Vagina (tissue), 2 donors: Measurements from ENCODE around the gene SIGLEC9. TPM values are rescaled to one million over a fixed set of nuclear protein-coding genes. Genes with fewer than 3 reads are reported as not detected.

Experiments
- DNase-seq, 2 donors: peaks; one replicate each; pipeline ENCODE4 v3.0.0-alpha.2; 2017; ENCODE audit errors: extremely low spot score in 2 of 2
- H3K27ac ChIP-seq: fragments of 200-600 bp; sonication (generic); one replicate; pipeline ENCODE4 v1.5.1; 2019
- H3K27me3 ChIP-seq: fragments of 200-600 bp; sonication (generic); one replicate; pipeline ENCODE4 v1.5.1; 2019
- H3K36me3 ChIP-seq, 2 donors: fragments of 200-600 bp; sonication (generic); one replicate each; pipeline ENCODE4 v1.5.1; 2017 to 2019
- H3K4me1 ChIP-seq: fragments of 200-600 bp; sonication (generic); one replicate; pipeline ENCODE4 v1.5.1; 2019
- H3K4me3 ChIP-seq, 2 donors: fragments of 200-600 bp; sonication (generic); 1 replicate in 1 of 2; 2 replicates in 1 of 2; pipeline ENCODE4 v1.5.1; 2016 to 2019
- H3K9me3 ChIP-seq: fragments of 200-600 bp; sonication (generic); one replicate; pipeline ENCODE4 v1.5.1; 2019
- POLR2A ChIP-seq, 2 donors: fragments of 450-650 bp; IDR thresholded peaks; one replicate each; pipeline ENCODE4 v1.6.1; 2017; ENCODE audit warnings: antibody characterized with exemption in 2 of 2, mild to moderate bottlenecking in 2 of 2, moderate library complexity in 2 of 2
- POLR2AphosphoS5 ChIP-seq, 2 donors: sonication (generic); formaldehyde crosslinking; IDR thresholded peaks; one replicate each; pipeline ENCODE4 v1.9.0; 2017; ENCODE audit warnings: antibody characterized with exemption in 2 of 2, mild to moderate bottlenecking in 2 of 2, low read depth in 1 of 2; ENCODE audit not compliant: insufficient read depth in 1 of 2
- intact Hi-C: fragments of 100-400 bp; cut with DNase I; formaldehyde crosslinking; loops from one replicate; pipeline ENCODE4 v1.15.1; 2023
- total RNA-seq: library from RNA; depleted of rRNA; stranded (reverse); fragments of >200 nt; gene quantifications from one replicate; pipeline ENCODE4 v1.2.3, GENCODE V29; 2016
- TF ChIP-seq, protein P1 (sequence below), 3 experiments: fragments of 450-650 bp in 2 of 3; fragments of 200-600 bp in 1 of 3; sonication (generic) in 1 of 3; IDR thresholded peaks; one replicate each; pipeline ENCODE4 v1.5.1; 2017 to 2019; ENCODE audit warnings: antibody characterized with exemption in 3 of 3, mild to moderate bottlenecking in 2 of 3, moderate library complexity in 2 of 3

Gene SIGLEC9
- total RNA-seq, 1 donor from 2014 or later = 5.9 TPM

DNA sequence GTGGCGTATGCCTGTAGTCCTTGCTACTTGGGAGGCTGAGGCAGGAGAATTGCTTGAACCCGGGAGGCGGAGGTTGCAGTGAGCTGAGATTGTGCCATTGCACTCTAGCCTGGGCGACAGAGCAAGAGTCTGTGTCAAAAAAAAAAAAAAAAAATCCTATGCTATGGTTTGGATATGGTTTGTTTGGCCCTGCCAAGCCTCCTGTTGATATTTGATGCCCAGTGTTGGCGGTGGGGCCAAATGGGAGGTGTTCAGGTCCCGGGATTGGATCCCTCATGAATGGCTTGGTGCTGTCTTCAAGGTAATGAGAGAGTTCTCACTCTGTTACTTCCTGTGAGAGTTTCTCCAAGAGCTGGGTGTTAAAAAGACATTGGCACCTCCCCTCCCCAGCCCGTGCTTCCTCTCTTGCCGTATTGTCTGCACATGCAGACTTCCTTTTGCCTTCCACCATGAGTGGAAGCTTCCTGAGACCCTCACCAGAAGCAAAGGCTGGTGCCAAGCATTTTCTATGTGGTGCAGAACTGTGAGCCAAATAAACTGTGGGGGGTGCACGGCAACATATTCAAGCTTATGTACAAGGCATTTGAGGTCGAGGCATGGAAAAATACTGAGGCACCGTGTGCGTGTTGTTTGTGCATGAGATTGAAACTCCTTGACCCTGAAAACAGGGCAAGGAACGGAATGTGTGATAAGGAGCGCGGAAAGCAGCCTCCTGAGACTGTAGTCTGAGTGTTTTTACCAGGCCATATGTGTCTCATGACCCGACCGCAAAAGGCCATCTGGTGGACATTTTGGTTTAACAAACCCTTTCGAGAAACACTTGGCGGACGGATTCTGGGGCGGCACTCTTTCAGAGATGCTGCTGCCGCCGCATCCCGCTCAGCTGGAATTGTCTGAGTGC, 7.3 kb downstream of the SIGLEC9 start:
- no peak overlapping the region for H3K4me3 ChIP-seq
- no peaks in the 10 kb centered on the region for H3K9me3 ChIP-seq
- intact Hi-C loops = no loop called here
- TF ChIP-seq, protein P1, sequence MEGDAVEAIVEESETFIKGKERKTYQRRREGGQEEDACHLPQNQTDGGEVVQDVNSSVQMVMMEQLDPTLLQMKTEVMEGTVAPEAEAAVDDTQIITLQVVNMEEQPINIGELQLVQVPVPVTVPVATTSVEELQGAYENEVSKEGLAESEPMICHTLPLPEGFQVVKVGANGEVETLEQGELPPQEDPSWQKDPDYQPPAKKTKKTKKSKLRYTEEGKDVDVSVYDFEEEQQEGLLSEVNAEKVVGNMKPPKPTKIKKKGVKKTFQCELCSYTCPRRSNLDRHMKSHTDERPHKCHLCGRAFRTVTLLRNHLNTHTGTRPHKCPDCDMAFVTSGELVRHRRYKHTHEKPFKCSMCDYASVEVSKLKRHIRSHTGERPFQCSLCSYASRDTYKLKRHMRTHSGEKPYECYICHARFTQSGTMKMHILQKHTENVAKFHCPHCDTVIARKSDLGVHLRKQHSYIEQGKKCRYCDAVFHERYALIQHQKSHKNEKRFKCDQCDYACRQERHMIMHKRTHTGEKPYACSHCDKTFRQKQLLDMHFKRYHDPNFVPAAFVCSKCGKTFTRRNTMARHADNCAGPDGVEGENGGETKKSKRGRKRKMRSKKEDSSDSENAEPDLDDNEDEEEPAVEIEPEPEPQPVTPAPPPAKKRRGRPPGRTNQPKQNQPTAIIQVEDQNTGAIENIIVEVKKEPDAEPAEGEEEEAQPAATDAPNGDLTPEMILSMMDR (IDR thresholded peaks at IDR 0.05) = no peak
- TF ChIP-seq POLR2AphosphoS5 (IDR thresholded peaks at IDR 0.05; ENCODE audit: insufficient read depth in 1 of 2, low read depth in 1 of 2) = no peak
- no peaks in the 10 kb centered on the region for H3K36me3 ChIP-seq
- peaks cover 6% of the 10 kb centered on the region for H3K4me1 ChIP-seq
- no peak overlapping the region for H3K27ac ChIP-seq
- DNase-seq = no peak
- no peaks in the 10 kb centered on the region for H3K27me3 ChIP-seq

DNA sequence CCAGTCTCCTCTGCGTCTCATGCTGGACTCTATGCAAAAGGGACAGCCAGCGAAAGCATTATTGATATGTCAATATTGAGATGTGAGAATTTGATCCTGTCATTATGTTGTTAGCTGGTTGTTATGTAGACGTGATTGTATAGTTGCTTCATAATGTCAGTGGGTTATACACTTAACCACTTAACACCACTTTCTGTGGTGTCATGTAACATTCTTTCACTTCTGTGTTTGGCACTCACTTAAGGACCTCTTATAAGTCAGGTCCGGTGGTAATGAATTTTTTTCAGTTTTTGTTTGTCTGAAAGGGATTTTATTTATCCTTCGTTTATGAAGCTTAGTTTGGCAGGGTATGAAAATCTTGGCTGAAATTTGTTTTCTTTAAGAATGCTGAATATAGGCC, 10.3 kb downstream of the SIGLEC9 start:
- intact Hi-C loops = no loop called here
- peaks cover 6% of the 10 kb centered on the region for H3K4me1 ChIP-seq
- no peak overlapping the region for H3K4me3 ChIP-seq
- H3K9me3 ChIP-seq = no peaks in the 10 kb centered on the region
- H3K36me3 ChIP-seq = no peaks in the 10 kb centered on the region
- no peak for DNase-seq
- TF ChIP-seq, protein P1 (IDR thresholded peaks at IDR 0.05) = no peak
- TF ChIP-seq POLR2AphosphoS5 (IDR thresholded peaks at IDR 0.05; ENCODE audit: insufficient read depth in 1 of 2, low read depth in 1 of 2) (no peak), POLR2A (IDR thresholded peaks at IDR 0.05) (no peak)
- H3K27ac ChIP-seq = no peak overlapping the region
- H3K27me3 ChIP-seq = no peaks in the 10 kb centered on the region

DNA sequence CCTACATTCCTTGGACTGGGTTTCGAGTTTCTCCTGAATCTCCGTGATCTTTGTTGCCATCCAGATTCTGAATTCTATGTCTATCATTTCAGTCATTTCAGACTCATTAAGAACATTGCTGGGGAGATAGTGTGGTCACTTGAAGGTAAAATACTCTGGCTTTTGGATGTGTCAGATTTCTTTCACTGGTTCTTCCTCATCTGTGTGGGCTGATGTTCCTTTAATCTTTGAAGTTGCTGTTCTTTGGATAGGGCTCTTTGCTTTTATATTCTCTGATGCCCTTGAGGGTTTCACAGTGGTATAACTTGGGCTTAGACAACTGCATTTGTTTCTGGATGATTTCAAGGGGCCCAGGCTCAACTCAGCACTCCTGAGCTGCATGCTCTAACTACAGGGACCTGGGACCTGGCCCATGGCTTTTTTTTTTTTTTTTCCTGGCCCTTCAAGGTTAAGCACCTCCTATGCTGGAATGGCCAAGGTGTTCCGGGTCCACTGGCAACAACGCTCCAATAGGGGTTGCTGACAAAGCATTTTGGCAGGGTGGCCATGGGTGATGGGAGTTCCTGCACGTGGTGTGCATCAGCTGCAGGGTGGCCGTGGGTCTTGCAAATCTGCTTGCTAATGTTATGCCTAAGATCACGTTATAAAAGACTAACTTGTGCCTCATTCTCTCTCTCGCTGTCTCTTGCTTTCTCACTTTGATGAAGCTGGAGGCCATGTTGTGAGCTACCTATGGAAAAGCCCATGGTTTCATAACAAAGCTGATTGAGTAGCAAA, 11.5 kb downstream of the SIGLEC9 start:
- H3K9me3 ChIP-seq = no peaks in the 10 kb centered on the region
- H3K36me3 ChIP-seq = no peaks in the 10 kb centered on the region
- H3K27ac ChIP-seq = no peak overlapping the region
- no peak for TF ChIP-seq POLR2A (IDR thresholded peaks at IDR 0.05)
- DNase-seq = no peak
- no peaks in the 10 kb centered on the region for H3K27me3 ChIP-seq
- H3K4me1 ChIP-seq = peaks cover 6% of the 10 kb centered on the region
- no peak overlapping the region for H3K4me3 ChIP-seq
- intact Hi-C loops = no loop called here

DNA sequence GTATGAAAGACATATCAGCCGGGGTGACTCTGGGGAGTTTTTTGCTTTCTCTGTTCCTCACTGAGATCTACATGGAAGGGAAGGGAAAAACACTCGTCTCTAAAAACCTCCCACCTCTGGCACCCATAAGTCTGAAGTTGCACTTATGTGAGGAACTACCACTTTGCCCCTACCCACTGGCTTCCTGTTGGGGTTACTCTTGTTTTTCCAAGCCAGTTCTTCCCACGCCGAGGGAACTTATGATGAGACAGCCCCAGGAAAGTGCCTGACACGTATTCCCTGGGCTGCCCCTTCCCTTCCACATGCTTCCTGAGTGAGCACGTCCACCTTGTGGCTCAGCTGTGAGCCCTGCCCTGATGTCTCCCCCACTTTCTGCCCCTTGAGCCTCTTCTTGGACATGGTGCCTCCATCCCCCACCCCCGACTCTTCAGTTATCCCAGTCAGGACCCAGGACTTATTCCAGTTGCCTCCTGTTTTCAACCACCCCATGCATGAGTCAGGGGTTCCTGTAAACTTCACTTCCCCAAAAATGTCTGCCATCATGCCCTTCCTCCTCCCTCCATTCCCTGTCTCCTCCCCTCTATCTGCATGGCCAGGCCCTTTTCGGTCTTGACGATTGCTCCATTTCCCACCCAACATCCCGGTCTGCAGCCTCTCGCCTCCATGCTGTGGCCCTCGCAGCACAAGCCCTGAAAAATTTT, 12.3 kb downstream of the SIGLEC9 start:
- Histone ChIP-seq H3K27me3 (no peaks in the 10 kb centered on the region), H3K4me3 (no peak overlapping the region), H3K4me1 (peaks cover 3% of the 10 kb centered on the region), H3K36me3 (no peaks in the 10 kb centered on the region), H3K9me3 (no peaks in the 10 kb centered on the region), H3K27ac (no peak overlapping the region)
- no peak for TF ChIP-seq POLR2AphosphoS5 (IDR thresholded peaks at IDR 0.05; ENCODE audit: insufficient read depth in 1 of 2, low read depth in 1 of 2)
- TF ChIP-seq POLR2A (IDR thresholded peaks at IDR 0.05) = no peak
- TF ChIP-seq, protein P1 (IDR thresholded peaks at IDR 0.05) = no peak
- intact Hi-C loops = no loop called here
- DNase-seq = no peak

DNA sequence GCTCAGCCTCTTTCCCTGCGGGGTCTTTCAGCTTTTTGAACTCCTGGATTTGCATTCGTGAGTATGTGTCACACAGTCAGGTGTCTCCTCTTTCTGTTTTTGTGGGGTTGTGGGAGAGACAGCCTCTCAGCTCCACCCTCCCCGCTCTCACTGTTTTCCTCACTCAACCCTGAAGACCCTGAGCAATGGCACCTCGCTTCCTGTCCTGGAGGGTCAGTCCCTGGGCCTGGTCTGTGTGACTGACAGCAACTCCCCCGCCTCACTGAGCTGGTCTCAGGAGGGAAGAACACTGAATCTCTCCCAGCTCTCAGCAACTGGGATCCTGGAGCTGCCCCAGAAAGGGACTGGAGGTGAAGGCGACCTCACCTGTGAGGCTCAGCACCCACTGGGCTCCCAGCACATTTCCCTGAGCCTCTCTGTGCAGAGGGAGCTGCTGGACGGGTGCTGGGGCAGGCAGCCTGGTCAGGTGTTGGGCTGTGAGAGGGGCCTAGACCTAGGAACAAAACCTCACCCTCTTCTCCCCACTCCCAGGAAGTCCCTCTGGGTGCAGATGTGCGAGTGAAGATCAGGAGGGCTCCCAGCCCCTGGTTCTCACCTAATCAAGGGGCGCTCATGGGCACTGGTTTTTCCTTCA, 13.2 kb downstream of the SIGLEC9 start:
- Histone ChIP-seq H3K4me3 (no peak overlapping the region), H3K27ac (no peak overlapping the region), H3K9me3 (no peaks in the 10 kb centered on the region), H3K36me3 (no peaks in the 10 kb centered on the region), H3K27me3 (no peaks in the 10 kb centered on the region), H3K4me1 (no peaks in the 10 kb centered on the region)
- TF ChIP-seq, protein P1 (IDR thresholded peaks at IDR 0.05) = no peak
- TF ChIP-seq POLR2AphosphoS5 (IDR thresholded peaks at IDR 0.05; ENCODE audit: insufficient read depth in 1 of 2, low read depth in 1 of 2) (no peak), POLR2A (IDR thresholded peaks at IDR 0.05) (no peak)
- DNase-seq = no peak
- intact Hi-C loops = no loop called here
